ENCODE data around the gene RBM22. TPM values are rescaled to one million over a fixed set of nuclear protein-coding genes. Genes with fewer than 3 reads are reported as not detected.

RBM22 gene
- total and polyA plus RNA-seq, 2 of the 8 experiments (the other 6 are each of a cell fraction or from before 2014, with no cell fraction given), result 20.8 to 33.9 TPM

DNA sequence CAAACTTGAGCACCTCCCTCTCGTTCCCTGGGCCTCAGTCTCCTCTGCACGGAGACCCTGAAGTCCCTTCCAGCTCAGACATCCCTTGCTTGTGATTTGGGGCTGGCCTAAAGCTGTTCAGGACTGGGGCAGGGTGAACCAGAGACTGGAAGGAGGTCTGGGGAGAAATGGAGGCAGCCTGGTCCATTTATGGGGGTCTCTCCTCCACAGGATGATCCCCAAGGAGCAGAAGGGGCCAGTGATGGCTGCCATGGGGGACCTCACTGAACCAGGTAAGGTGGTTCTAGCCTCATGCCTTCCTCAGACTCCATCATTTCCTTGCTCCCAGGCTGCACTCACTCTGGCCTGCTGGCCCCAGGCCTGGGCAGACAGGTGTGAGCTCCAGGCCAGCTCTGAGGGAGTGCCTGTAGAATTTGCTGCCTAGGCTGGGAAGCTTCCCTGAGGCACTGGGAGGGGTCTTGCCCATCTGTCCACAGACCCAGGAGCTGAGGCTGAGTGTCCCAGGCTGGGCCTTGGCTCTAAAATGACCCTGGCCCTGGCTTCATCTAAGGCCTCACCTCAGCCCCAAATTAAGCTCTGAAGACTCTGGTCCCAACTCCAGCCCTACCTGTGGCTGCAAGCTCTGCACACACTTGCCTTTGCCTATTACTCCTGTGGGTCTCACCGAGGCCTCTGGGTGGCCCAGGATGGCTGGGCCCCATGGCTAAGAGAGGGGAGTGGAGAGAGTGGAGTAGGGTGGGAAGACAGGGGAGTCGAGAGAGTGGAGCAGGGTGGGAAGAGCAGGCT is 37.9 kb downstream of the RBM22 start:
- no peaks in the 10 kb centered on the region for H3K79me1 ChIP-seq (ENCODE audit: low read depth, low read length)
- no peak overlapping the region for H3K14ac ChIP-seq (ENCODE audit: insufficient read length)
- DNase-seq (ENCODE audit: low read depth in 1 of 2, low spot score in 2 of 2), result no peak
- no peaks in the 10 kb centered on the region for H3K9me3 ChIP-seq (ENCODE audit: insufficient read depth in 2 of 2, low read depth in 1 of 2, low read length in 1 of 2)
- no peak overlapping the region for H4K5ac ChIP-seq (ENCODE audit: insufficient read length, low read depth, low read length)
- H2BK12ac ChIP-seq (ENCODE audit: low read depth, low read length), result no peak overlapping the region
- FAIRE-seq, result no peak
- no peak overlapping the region for H3K9ac ChIP-seq (replicated peaks in 1 of 4; ENCODE audit: extremely low read depth in 1 of 4, low read depth in 3 of 4, low read length in 3 of 4)
- H4K91ac ChIP-seq (replicated peaks; ENCODE audit: insufficient read length, low read length), result no peak overlapping the region
- no peak overlapping the region for H2AFZ ChIP-seq (ENCODE audit: low read length)
- no peak overlapping the region for H2AK5ac ChIP-seq (ENCODE audit: low read depth, low read length)
- H3K79me2 ChIP-seq (ENCODE audit: control insufficient read depth in 1 of 2, insufficient read depth in 2 of 2, low read length in 2 of 2), result no peaks in the 10 kb centered on the region
- no peak overlapping the region for H3K18ac ChIP-seq (ENCODE audit: extremely low read depth, low read length)
- no peak overlapping the region for H3K4ac ChIP-seq (replicated peaks; ENCODE audit: insufficient read length, low read depth, low read length)
- no peak overlapping the region for H3K4me3 ChIP-seq (ENCODE audit: extremely low read depth in 1 of 4, insufficient read depth in 2 of 4, low read depth in 3 of 4, low read length in 4 of 4)
- H3K23me2 ChIP-seq (ENCODE audit: low read depth, low read length), result no peaks in the 10 kb centered on the region
- no peak overlapping the region for H3K56ac ChIP-seq (replicated peaks; ENCODE audit: insufficient read length, low read depth, low read length)
- no peak overlapping the region for H3K27ac ChIP-seq (ENCODE audit: low read depth, low read length)
- H2BK5ac ChIP-seq (ENCODE audit: low read depth, low read length), result no peak overlapping the region
- no peak overlapping the region for H3K4me2 ChIP-seq (ENCODE audit: insufficient read depth in 1 of 2, low read depth in 2 of 2, low read length in 2 of 2)
- POLR2A ChIA-PET (ENCODE audit: partially characterized antibody), result interaction anchor here (0.6 to 8.2 kb wide), 3 partner anchors 9 to 38 kb away, joined by 3 to 70 read pairs (median 9); partner anchors contain the start of gene RBM22
- no peak overlapping the region for H2BK15ac ChIP-seq (ENCODE audit: low read length)
- H4K8ac ChIP-seq (ENCODE audit: extremely low read depth, insufficient read depth, low read length), result no peak overlapping the region
- H3K4me1 ChIP-seq (replicated peaks in 1 of 4; ENCODE audit: control insufficient read depth in 3 of 4, insufficient read depth in 4 of 4, low read length in 3 of 4), result peaks cover 0 to 11% (median under 1%) of the 10 kb centered on the region in 4 experiments; a peak in 4 of 7 replicates
- no peak overlapping the region for H2BK120ac ChIP-seq (replicated peaks; ENCODE audit: low read depth, low read length)
- H3K36me3 ChIP-seq (ENCODE audit: control insufficient read depth in 2 of 4, insufficient read depth in 4 of 4, low read length in 3 of 4), result peaks cover 0 to 5% (median 0%) of the 10 kb centered on the region in 4 experiments; a peak in 1 of 8 replicates
- H2BK20ac ChIP-seq (ENCODE audit: low read length), result no peak overlapping the region
- 86% methylated on average over 4 of the region's 4 CpGs; no CpG with 5 or more reads in 1 of the 2 experiments for WGBS, 2 experiments (ENCODE audit: extremely low coverage in 1 of 2, insufficient coverage in 1 of 2, insufficient read length in 1 of 2, insufficient replicate concordance in 2 of 2, low coverage in 1 of 2, low lambda C conversion rate in 2 of 2, missing lambda C conversion rate in 1 of 2)
- peaks cover 0 to 2% of the 10 kb centered on the region in 2 experiments for H4K20me1 ChIP-seq (replicated peaks in 1 of 2; ENCODE audit: control insufficient read depth in 1 of 2, insufficient read depth in 2 of 2, low read length in 2 of 2)
- no peaks in the 10 kb centered on the region for H3K27me3 ChIP-seq (replicated peaks in 1 of 4; ENCODE audit: control insufficient read depth in 3 of 4, extremely low read depth in 1 of 4, insufficient read depth in 3 of 4, low read length in 3 of 4)
- CTCF ChIA-PET (ENCODE audit: partially characterized antibody), result interaction anchor here (0.6 to 20.1 kb wide), 10 partner anchors 11 to 225 kb away, joined by 3 to 303 read pairs (median 4); partner anchors contain the start of gene SYNPO
- no peak overlapping the region for H3K23ac ChIP-seq (ENCODE audit: insufficient read length)
- TF ChIP-seq GABPA (IDR thresholded peaks at IDR 0.05; ENCODE audit: borderline replicate concordance, insufficient read depth, low read length), result no peak
- no peak for TF ChIP-seq SRF (IDR thresholded peaks at IDR 0.05; ENCODE audit: low read depth, low read length)
- TF ChIP-seq NRF1 (IDR thresholded peaks at IDR 0.05; ENCODE audit: low read depth, low read length), result no peak
- TF ChIP-seq MAFK (IDR thresholded peaks at IDR 0.05; ENCODE audit: low read depth, low read length), result no peak
- TF ChIP-seq FOSL1 (IDR thresholded peaks at IDR 0.05; ENCODE audit: insufficient read depth, low read depth, low read length), result no peak
- no peak for TF ChIP-seq CBX5 (IDR thresholded peaks at IDR 0.05; ENCODE audit: low read depth, low read length)
- no peak for TF ChIP-seq RXRA (IDR thresholded peaks at IDR 0.05; ENCODE audit: insufficient read depth, low read depth, low read length)
- TF ChIP-seq GTF2F1 (IDR thresholded peaks at IDR 0.05; ENCODE audit: borderline replicate concordance, low read depth, low read length), result no peak
- TF ChIP-seq NANOG (IDR thresholded peaks at IDR 0.05; ENCODE audit: insufficient read depth, low read depth, low read length, poor library complexity, severe bottlenecking), result no peak
- no peak for TF ChIP-seq EGR1 (IDR thresholded peaks at IDR 0.05; ENCODE audit: borderline replicate concordance, low read depth, low read length)
- no peak for TF ChIP-seq ZNF274 (IDR thresholded peaks at IDR 0.05; ENCODE audit: borderline replicate concordance, extremely low read depth, low read length)
- TF ChIP-seq TCF12 (IDR thresholded peaks at IDR 0.05; ENCODE audit: low read depth, low read length), result no peak
- no peak for TF ChIP-seq TEAD4 (IDR thresholded peaks at IDR 0.05; ENCODE audit: low read depth, low read length)

All from H1 (cell line).